CD4-positive, alpha-beta T cell (primary cell): ENCODE data around the gene CDRT15. TPM values are rescaled to one million over a fixed set of nuclear protein-coding genes. Genes with fewer than 3 reads are reported as not detected.
A peak's percentile ranks its signal among the peaks of the same experiment; 100 is the strongest.

Experiments used
- ATAC-seq: fragments of 200-7000 bp; cut with Tn5 transposase; one replicate; pipeline ENCODE4 v1.10.0; 2022; ENCODE audit warnings: mild to moderate bottlenecking; ENCODE audit not compliant: poor library complexity
- CTCF ChIA-PET: fragments of 350-600 bp; sonication (Branson Sonifier 250); formaldehyde crosslinking; loops from one replicate; lab custom pipeline; 2021; ENCODE audit warnings: antibody characterized with exemption, inconsistent platforms; lab: Charles Lee
- POLR2A ChIA-PET: fragments of 350-600 bp; sonication (Branson Sonifier 250); formaldehyde crosslinking; loops from one replicate; lab custom pipeline; 2021; ENCODE audit warnings: antibody characterized with exemption, inconsistent platforms; lab: Charles Lee
- DNase-seq, 14 experiments: peaks; one replicate each; pipeline ENCODE4 v3.0.0-alpha.2; 2013 to 2020; ENCODE audit warnings: mixed read lengths in 2 of 14
- H3K27ac ChIP-seq, 2 donors: one replicate each; pipeline versions ENCODE4 v1.5.1 to v1.7.0; 2013; ENCODE audit warnings: low read length in 2 of 2, low read depth in 1 of 2, mild to moderate bottlenecking in 1 of 2
- H3K27me3 ChIP-seq, 2 experiments: 1 replicate in 1 of 2; 2 replicates in 1 of 2; pipeline versions ENCODE4 v1.6.1 to v1.7.0; 2013; ENCODE audit warnings: low read length in 2 of 2, control low read depth in 1 of 2, mild to moderate bottlenecking in 1 of 2, moderate library complexity in 1 of 2; ENCODE audit not compliant: insufficient read depth in 2 of 2, control insufficient read depth in 1 of 2
- H3K36me3 ChIP-seq: one replicate; pipeline ENCODE4 v1.6.1; 2013; ENCODE audit warnings: low read length, control low read depth; ENCODE audit not compliant: insufficient read depth
- H3K4me1 ChIP-seq: one replicate; pipeline ENCODE4 v1.6.1; 2013; ENCODE audit warnings: low read length, control low read depth; ENCODE audit not compliant: insufficient read depth
- H3K4me3 ChIP-seq: one replicate; pipeline ENCODE4 v1.5.1; 2013; ENCODE audit warnings: mild to moderate bottlenecking, low read length, moderate library complexity
- H3K9me3 ChIP-seq, 2 experiments: 1 replicate in 1 of 2; 2 replicates in 1 of 2; pipeline versions ENCODE4 v1.6.1 to v1.7.0; 2013; ENCODE audit warnings: low read length in 2 of 2, mild to moderate bottlenecking in 2 of 2, control low read depth in 1 of 2, moderate library complexity in 1 of 2; ENCODE audit not compliant: control insufficient read depth in 1 of 2, insufficient read depth in 1 of 2
- H3K27ac Mint-ChIP-seq: one replicate; pipeline ENCODE4 v1.8.0; 2020; ENCODE audit warnings: mixed read lengths
- H3K27me3 Mint-ChIP-seq: one replicate; pipeline ENCODE4 v1.8.0; 2021; ENCODE audit warnings: mixed read lengths
- H3K36me3 Mint-ChIP-seq: one replicate; pipeline ENCODE4 v1.8.0; 2021; ENCODE audit warnings: low read depth, mixed read lengths
- H3K4me1 Mint-ChIP-seq: one replicate; pipeline ENCODE4 v1.8.0; 2021; ENCODE audit warnings: low read depth, mixed read lengths
- H3K4me3 Mint-ChIP-seq: one replicate; pipeline ENCODE4 v1.8.0; 2020; ENCODE audit warnings: mild to moderate bottlenecking, mixed read lengths
- H3K9me3 Mint-ChIP-seq: one replicate; pipeline ENCODE4 v1.8.0; 2020; ENCODE audit warnings: mixed read lengths
- intact Hi-C, 2 experiments: fragments of 100-400 bp; cut with DNase I in 1 of 2; cut with micrococcal nuclease in 1 of 2; formaldehyde crosslinking; loops; one replicate each; pipeline versions ENCODE4 v1.15.1 to v1.9.0; 2023 to 2025; cut with DNase I, micrococcal nuclease
- total RNA-seq, 174 experiments: library from RNA in 2 of 174; stranded (reverse) in 2 of 174; gene quantifications; one replicate each; pipeline ENCODE4 v1.2.3 and lab custom pipeline; 2021 to 2026
- TF ChIP-seq, protein P1 (sequence below): fragments of 200-600 bp; IDR thresholded peaks from one replicate; pipeline ENCODE4 v1.8.0; 2022; ENCODE audit warnings: antibody characterized with exemption, mild to moderate bottlenecking

The CDRT15 gene
- total RNA-seq, 2 experiments from 2014 or later: not detected

DNA sequence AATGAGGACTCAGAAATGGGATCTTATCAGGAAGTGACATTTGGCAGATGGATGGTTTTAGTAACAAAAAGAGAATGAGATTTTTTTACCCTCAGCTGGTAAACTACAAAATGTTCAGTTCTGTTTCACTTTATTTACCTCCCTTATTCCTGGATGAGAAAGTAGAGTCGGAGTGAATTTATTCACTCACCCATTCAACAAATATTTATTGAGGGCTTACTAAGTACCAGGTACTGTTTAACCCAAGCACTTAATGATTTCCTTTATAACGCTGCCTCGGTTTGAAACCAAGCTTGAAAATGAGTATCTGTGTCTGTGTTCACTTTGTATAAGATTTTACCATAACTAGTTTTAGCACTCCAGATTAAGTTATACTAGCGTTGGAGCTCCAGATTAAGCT, 38.1 kb downstream of the CDRT15 start:
- Mint-ChIP-seq H3K36me3 (no peaks in the 10 kb centered on the region), H3K4me1 (peaks cover 93% of the 10 kb centered on the region), H3K27me3 (no peaks in the 10 kb centered on the region), H3K9me3 (no peaks in the 10 kb centered on the region), H3K4me3 (peak overlapping the region; percentile 20), H3K27ac (peak overlapping the region; percentile 94)
- Histone ChIP-seq H3K36me3 (no peaks in the 10 kb centered on the region), H3K27ac (peak overlapping the region; percentile 13 to 79), H3K9me3 (no peaks in the 10 kb centered on the region), H3K4me1 (peaks cover 92% of the 10 kb centered on the region), H3K27me3 (no peaks in the 10 kb centered on the region), H3K4me3 (no peak overlapping the region)
- ATAC-seq (no peak), DNase-seq (no peak)
- TF ChIP-seq, protein P1, sequence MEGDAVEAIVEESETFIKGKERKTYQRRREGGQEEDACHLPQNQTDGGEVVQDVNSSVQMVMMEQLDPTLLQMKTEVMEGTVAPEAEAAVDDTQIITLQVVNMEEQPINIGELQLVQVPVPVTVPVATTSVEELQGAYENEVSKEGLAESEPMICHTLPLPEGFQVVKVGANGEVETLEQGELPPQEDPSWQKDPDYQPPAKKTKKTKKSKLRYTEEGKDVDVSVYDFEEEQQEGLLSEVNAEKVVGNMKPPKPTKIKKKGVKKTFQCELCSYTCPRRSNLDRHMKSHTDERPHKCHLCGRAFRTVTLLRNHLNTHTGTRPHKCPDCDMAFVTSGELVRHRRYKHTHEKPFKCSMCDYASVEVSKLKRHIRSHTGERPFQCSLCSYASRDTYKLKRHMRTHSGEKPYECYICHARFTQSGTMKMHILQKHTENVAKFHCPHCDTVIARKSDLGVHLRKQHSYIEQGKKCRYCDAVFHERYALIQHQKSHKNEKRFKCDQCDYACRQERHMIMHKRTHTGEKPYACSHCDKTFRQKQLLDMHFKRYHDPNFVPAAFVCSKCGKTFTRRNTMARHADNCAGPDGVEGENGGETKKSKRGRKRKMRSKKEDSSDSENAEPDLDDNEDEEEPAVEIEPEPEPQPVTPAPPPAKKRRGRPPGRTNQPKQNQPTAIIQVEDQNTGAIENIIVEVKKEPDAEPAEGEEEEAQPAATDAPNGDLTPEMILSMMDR: no peak
- ChIA-PET POLR2A (interaction anchor here (0.5 to 6.9 kb wide), 4 partner anchors 102 to 456 kb away, joined by 3 to 111 read pairs (median 6); partner anchors contain the start of gene HS3ST3B1), CTCF (interaction anchor here (0.8 kb wide), 1 partner anchor 56 kb away, joined by 3 read pairs; no protein-coding TSS in a partner anchor)
- intact Hi-C loops: no loop called here

DNA sequence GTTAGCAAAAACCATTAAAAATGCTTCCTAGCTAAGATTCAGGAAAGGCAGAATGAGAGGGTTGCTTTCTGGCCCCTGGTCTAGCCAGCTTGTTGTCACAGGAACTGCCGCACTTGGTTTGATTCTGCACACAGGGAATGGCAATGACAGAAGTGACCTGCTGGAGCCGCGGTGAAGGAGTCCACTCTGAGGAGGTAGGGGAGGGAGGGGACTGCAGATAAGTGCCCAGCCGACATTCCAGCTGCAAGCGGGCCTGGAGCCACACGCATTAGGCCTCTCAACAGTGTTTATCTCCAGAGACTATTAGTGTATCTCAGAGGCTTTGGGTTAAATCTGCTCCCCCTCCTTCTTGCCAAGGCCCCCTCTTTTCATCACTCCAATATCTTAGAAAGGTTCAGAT, 38.6 kb downstream of the CDRT15 start:
- CTCF ChIA-PET: interaction anchor here (0.8 to 1.7 kb wide), 2 partner anchors 55 to 104 kb away, joined by 3 to 7 read pairs; partner anchors contain the start of gene HS3ST3B1
- Mint-ChIP-seq H3K4me3 (peak overlapping the region; percentile 82), H3K9me3 (no peaks in the 10 kb centered on the region), H3K36me3 (no peaks in the 10 kb centered on the region), H3K4me1 (peaks cover 93% of the 10 kb centered on the region), H3K27me3 (no peaks in the 10 kb centered on the region), H3K27ac (peak overlapping the region; percentile 94)
- Histone ChIP-seq H3K27ac (peak overlapping the region; percentile 48 to 79), H3K9me3 (no peaks in the 10 kb centered on the region), H3K36me3 (no peaks in the 10 kb centered on the region), H3K4me1 (peaks cover 89% of the 10 kb centered on the region), H3K4me3 (peak overlapping the region; percentile 21), H3K27me3 (no peaks in the 10 kb centered on the region)
- TF ChIP-seq, protein P1: no peak
- POLR2A ChIA-PET: interaction anchor here (1.0 to 6.9 kb wide), 4 partner anchors 103 to 230 kb away, joined by 3 to 111 read pairs (median 6); partner anchors contain the start of gene HS3ST3B1
- ATAC-seq (no peak), DNase-seq (peak in 1 of 14 experiments; percentile 8)
- intact Hi-C loops: no loop called here

DNA sequence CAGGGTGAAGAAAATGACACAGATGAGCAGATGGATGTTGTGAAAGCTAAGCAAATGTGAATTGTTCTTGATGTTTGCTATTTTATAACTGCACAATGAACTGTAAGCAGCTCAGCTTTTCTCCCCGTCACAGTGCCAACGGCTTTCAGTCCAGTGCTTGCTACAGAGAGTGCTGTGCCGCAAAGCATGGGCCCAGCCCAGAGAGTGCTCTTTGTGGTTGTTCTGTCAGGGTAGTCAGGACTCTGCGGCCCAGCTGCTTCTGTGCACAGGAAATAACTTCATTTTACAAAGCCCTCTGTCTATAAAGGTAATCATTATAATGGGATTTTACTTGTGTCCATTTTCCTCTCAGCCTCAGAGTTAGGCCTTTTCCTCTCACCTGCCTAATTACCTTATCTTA, 39.1 kb downstream of the CDRT15 start:
- Histone ChIP-seq H3K27ac (peak overlapping the region; percentile 48 to 79), H3K4me1 (peaks cover 87% of the 10 kb centered on the region), H3K9me3 (no peaks in the 10 kb centered on the region), H3K4me3 (peak overlapping the region; percentile 21), H3K36me3 (no peaks in the 10 kb centered on the region), H3K27me3 (no peaks in the 10 kb centered on the region)
- CTCF ChIA-PET: interaction anchor here (1.7 kb wide), 1 partner anchor 104 kb away, joined by 7 read pairs; the partner anchor contains the start of gene HS3ST3B1
- intact Hi-C loops: no loop called here
- Mint-ChIP-seq H3K27me3 (no peaks in the 10 kb centered on the region), H3K4me1 (peaks cover 92% of the 10 kb centered on the region), H3K4me3 (peak overlapping the region; percentile 82), H3K27ac (peak overlapping the region; percentile 94), H3K36me3 (no peaks in the 10 kb centered on the region), H3K9me3 (no peaks in the 10 kb centered on the region)
- POLR2A ChIA-PET: interaction anchor here (0.6 to 6.9 kb wide), 5 partner anchors 103 to 231 kb away, joined by 3 to 111 read pairs (median 3); partner anchors contain the start of gene HS3ST3B1
- ATAC-seq (peak; percentile 17), DNase-seq (peak in 12 of 14 experiments; percentile 37 to 71 (median 56))
- TF ChIP-seq, protein P1: no peak
